ENCODE measurements around the gene C2CD4A. TPM values are rescaled to one million over a fixed set of nuclear protein-coding genes. Genes with fewer than 3 reads are reported as not detected.
A peak's percentile ranks its signal among the peaks of the same experiment; 100 is the strongest.

Gene C2CD4A
- total and polyA plus RNA-seq, 12 donors: 0.07 to 0.67 (median 0.23) TPM; not detected in 3

DNA sequence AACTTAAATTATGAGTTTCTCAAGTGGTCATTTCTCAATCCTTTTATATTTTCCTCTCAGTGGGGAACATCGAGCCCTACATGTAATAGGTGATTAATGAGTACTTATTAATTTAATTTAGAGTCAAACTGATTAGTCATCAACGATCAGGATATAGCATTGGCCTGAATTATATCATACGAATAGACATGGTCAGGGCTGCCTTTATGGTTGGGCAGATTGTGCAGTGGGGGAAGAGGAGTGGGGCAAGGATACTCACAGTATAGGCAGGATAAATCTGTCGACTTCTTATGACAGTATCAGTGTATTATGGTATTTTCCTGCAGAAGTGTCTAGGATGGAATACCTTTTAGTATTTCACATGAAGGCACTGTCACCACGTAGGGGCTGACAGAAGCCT, 27.0 kb downstream of the C2CD4A start:
- TF ChIP-seq CTCF (IDR thresholded peaks at IDR 0.05) (no peak), POLR2A (IDR thresholded peaks at IDR 0.05) (no peak)
- Histone ChIP-seq H3K4me1 (replicated peaks in 1 of 2) (no peaks in the 10 kb centered on the region), H3K9me3 (replicated peaks in 1 of 3) (no peaks in the 10 kb centered on the region), H3K27ac (no peak overlapping the region), H3K36me3 (replicated peaks in 1 of 2) (no peaks in the 10 kb centered on the region), H3K27me3 (no peaks in the 10 kb centered on the region), H3K4me3 (no peak overlapping the region)
- intact Hi-C loops (cut with DNase I): no loop called here
- 71 to 80% (median 74%) methylated on average over 5 of the region's 5 CpGs for WGBS, 4 donors
- DNase-seq: no peak

DNA sequence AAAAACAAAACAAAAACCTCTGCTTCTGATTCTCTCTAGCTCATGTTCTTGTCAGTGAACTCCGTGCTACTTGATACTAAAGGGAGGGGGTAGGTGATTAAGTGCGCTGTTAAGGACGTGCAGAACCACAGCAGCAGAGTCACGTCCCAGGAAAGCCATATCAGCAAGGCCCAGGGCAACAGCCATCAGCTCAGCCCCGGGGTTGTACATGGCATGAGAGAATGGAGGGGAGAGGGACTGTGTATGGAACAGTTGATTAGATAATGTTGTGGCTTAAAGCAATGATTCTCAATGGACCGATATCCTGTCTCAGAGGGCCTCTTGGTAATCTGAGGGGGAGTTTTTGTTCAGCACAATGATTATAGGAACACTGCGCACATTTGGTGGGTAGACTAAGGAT, 27.6 kb downstream of the C2CD4A start:
- intact Hi-C loops (cut with DNase I): no loop called here
- no peak for DNase-seq
- H3K27ac ChIP-seq: no peak overlapping the region
- TF ChIP-seq POLR2A (IDR thresholded peaks at IDR 0.05) (no peak), CTCF (IDR thresholded peaks at IDR 0.05) (no peak)
- H3K4me1 ChIP-seq (replicated peaks in 1 of 2): no peaks in the 10 kb centered on the region
- no peaks in the 10 kb centered on the region for H3K36me3 ChIP-seq (replicated peaks in 1 of 2)
- no peaks in the 10 kb centered on the region for H3K9me3 ChIP-seq (replicated peaks in 1 of 3)
- no peaks in the 10 kb centered on the region for H3K27me3 ChIP-seq
- no peak overlapping the region for H3K4me3 ChIP-seq
- WGBS, 4 donors: 75 to 77% (median 76%) methylated on average over 6 to 7 of the region's 7 CpGs

DNA sequence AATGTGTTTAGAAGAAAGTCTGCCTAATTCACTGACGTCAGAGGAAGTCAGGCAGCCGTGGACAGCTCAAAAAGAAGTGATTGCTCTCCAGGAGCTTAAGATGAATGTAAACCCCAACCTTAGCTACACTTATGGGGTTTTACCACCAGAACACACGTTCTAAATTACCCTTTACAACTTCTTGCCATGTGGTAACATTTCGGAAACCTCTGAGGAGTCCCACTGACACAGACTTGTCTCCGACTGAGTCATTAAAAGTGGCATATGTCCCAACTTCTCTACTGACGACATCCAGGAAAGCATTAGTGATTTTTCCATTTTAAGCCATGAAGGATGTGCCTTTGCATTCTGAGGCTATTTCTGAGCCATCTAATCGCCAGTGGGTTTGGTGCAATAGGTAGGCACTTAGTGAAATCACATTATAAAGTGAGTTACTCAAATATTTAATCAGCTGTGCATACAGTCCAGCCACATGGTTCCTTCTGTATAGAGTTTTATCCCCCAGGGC, 32.4 kb downstream of the C2CD4A start:
- H3K27me3 ChIP-seq: no peaks in the 10 kb centered on the region
- H3K4me3 ChIP-seq: no peak overlapping the region
- no peaks in the 10 kb centered on the region for H3K4me1 ChIP-seq (replicated peaks in 1 of 2)
- WGBS, 4 donors: 36 to 49% (median 44%) methylated on average over 7 of the region's 7 CpGs
- intact Hi-C loops (cut with DNase I): no loop called here
- DNase-seq: peak in 3 of 7 donors; percentile 26 to 52 (median 46)
- peak overlapping the region in 1 of 5 donors; percentile 3 for H3K27ac ChIP-seq
- H3K9me3 ChIP-seq (replicated peaks in 1 of 3): no peaks in the 10 kb centered on the region
- no peak for TF ChIP-seq CTCF (IDR thresholded peaks at IDR 0.05)
- no peaks in the 10 kb centered on the region for H3K36me3 ChIP-seq (replicated peaks in 1 of 2)

GRCh38 chr15:62103431-62103830, 36.7 kb downstream of the C2CD4A start:
- no peak for DNase-seq
- H3K4me3 ChIP-seq: no peak overlapping the region
- no peaks in the 10 kb centered on the region for H3K9me3 ChIP-seq (replicated peaks in 1 of 3)
- no peaks in the 10 kb centered on the region for H3K27me3 ChIP-seq
- no peaks in the 10 kb centered on the region for H3K36me3 ChIP-seq (replicated peaks in 1 of 2)
- intact Hi-C loops (cut with DNase I): no loop called here
- no peak overlapping the region for H3K27ac ChIP-seq
- H3K4me1 ChIP-seq (replicated peaks in 1 of 2): no peaks in the 10 kb centered on the region
- 87 to 93% (median 90%) methylated on average over 5 to 7 of the region's 7 CpGs for WGBS, 4 donors
- TF ChIP-seq POLR2A (IDR thresholded peaks at IDR 0.05) (no peak), CTCF (IDR thresholded peaks at IDR 0.05) (no peak)

Data from adrenal gland (tissue), 12 donors.